ENCODE data around the gene TGM2. TPM values are rescaled to one million over a fixed set of nuclear protein-coding genes. Genes with fewer than 3 reads are reported as not detected.
A peak's percentile ranks its signal among the peaks of the same experiment; 100 is the strongest.

TGM2 gene
- total RNA-seq, 1 experiment from 2014 or later: 1.5 TPM

GRCh38 chr20:38123021-38123587 is 42.0 kb downstream of the TGM2 start:
- H3K9me3 Mint-ChIP-seq (ENCODE audit: unreplicated experiment): no peaks in the 10 kb centered on the region
- intact Hi-C loops (cut with micrococcal nuclease): no loop called here
- POLR2A ChIA-PET: no interaction called here
- peaks cover 25% of the 10 kb centered on the region for H3K4me1 Mint-ChIP-seq (ENCODE audit: insufficient read depth, unreplicated experiment)
- BruUV-seq (replicated peaks): no TSS peak
- no peaks in the 10 kb centered on the region for H3K36me3 Mint-ChIP-seq (ENCODE audit: insufficient read depth, unreplicated experiment)
- CTCF ChIA-PET: interaction anchor here (0.6 to 1.8 kb wide), 5 partner anchors 17 to 300 kb away, joined by 3 to 7 read pairs (median 3); no protein-coding TSS in a partner anchor
- DNase-seq (ENCODE audit: unreplicated experiment): no peak
- no peak for TF ChIP-seq CTCF (IDR thresholded peaks at IDR 0.05; ENCODE audit: unreplicated experiment)
- H3K4me3 Mint-ChIP-seq (ENCODE audit: unreplicated experiment): no peak overlapping the region
- H3K27ac Mint-ChIP-seq (ENCODE audit: low read depth, unreplicated experiment): peak overlapping the region; percentile 17
- no peaks in the 10 kb centered on the region for H3K27me3 Mint-ChIP-seq (ENCODE audit: insufficient read depth, unreplicated experiment)

- ChIA-PET CTCF (interaction anchor here (0.6 to 1.0 kb wide), 5 partner anchors 11 to 912 kb away, joined by 3 to 4 read pairs (median 3); no protein-coding TSS in a partner anchor), POLR2A (no interaction called here)
- H3K27me3 Mint-ChIP-seq (ENCODE audit: insufficient read depth, unreplicated experiment): no peaks in the 10 kb centered on the region
- no peak for TF ChIP-seq CTCF (IDR thresholded peaks at IDR 0.05; ENCODE audit: unreplicated experiment)
- peaks cover 6% of the 10 kb centered on the region for H3K9me3 Mint-ChIP-seq (ENCODE audit: unreplicated experiment)
- no peak for DNase-seq (ENCODE audit: unreplicated experiment)
- no peak overlapping the region for H3K27ac Mint-ChIP-seq (ENCODE audit: low read depth, unreplicated experiment)
- intact Hi-C loops (cut with micrococcal nuclease): no loop called here
- no TSS peak for BruUV-seq (replicated peaks)
- no peaks in the 10 kb centered on the region for H3K36me3 Mint-ChIP-seq (ENCODE audit: insufficient read depth, unreplicated experiment)
- H3K4me1 Mint-ChIP-seq (ENCODE audit: insufficient read depth, unreplicated experiment): peaks cover 27% of the 10 kb centered on the region
- no peak overlapping the region for H3K4me3 Mint-ChIP-seq (ENCODE audit: unreplicated experiment)
These were observed 43.3 kb downstream of the TGM2 start for GRCh38 chr20:38121741-38122140.

GRCh38 chr20:38120625-38120988 is 44.5 kb downstream of the TGM2 start:
- H3K36me3 Mint-ChIP-seq (ENCODE audit: insufficient read depth, unreplicated experiment): no peaks in the 10 kb centered on the region
- POLR2A ChIA-PET: no interaction called here
- CTCF ChIA-PET: interaction anchor here (1.2 kb wide), 1 partner anchor 103 kb away, joined by 3 read pairs; no protein-coding TSS in a partner anchor
- DNase-seq (ENCODE audit: unreplicated experiment): no peak
- no peak for TF ChIP-seq CTCF (IDR thresholded peaks at IDR 0.05; ENCODE audit: unreplicated experiment)
- intact Hi-C loops (cut with micrococcal nuclease): no loop called here
- H3K27ac Mint-ChIP-seq (ENCODE audit: low read depth, unreplicated experiment): no peak overlapping the region
- H3K9me3 Mint-ChIP-seq (ENCODE audit: unreplicated experiment): peaks cover 8% of the 10 kb centered on the region
- no peak overlapping the region for H3K4me3 Mint-ChIP-seq (ENCODE audit: unreplicated experiment)
- no TSS peak for BruUV-seq (replicated peaks)
- no peaks in the 10 kb centered on the region for H3K27me3 Mint-ChIP-seq (ENCODE audit: insufficient read depth, unreplicated experiment)
- H3K4me1 Mint-ChIP-seq (ENCODE audit: insufficient read depth, unreplicated experiment): peaks cover 25% of the 10 kb centered on the region

GRCh38 chr20:38119446-38119845 is 45.6 kb downstream of the TGM2 start:
- no peak overlapping the region for H3K27ac Mint-ChIP-seq (ENCODE audit: low read depth, unreplicated experiment)
- H3K36me3 Mint-ChIP-seq (ENCODE audit: insufficient read depth, unreplicated experiment): no peaks in the 10 kb centered on the region
- intact Hi-C loops (cut with micrococcal nuclease): loop anchor here (10.0 kb wide), 1 partner anchor 45 kb away; the partner anchor contains the start of gene TGM2
- no TSS peak for BruUV-seq (replicated peaks)
- no peak overlapping the region for H3K4me3 Mint-ChIP-seq (ENCODE audit: unreplicated experiment)
- CTCF ChIA-PET: interaction anchor here (0.6 to 1.9 kb wide), 5 partner anchors 9 to 114 kb away, joined by 3 to 9 read pairs (median 3); no protein-coding TSS in a partner anchor
- no peak for DNase-seq (ENCODE audit: unreplicated experiment)
- TF ChIP-seq CTCF (IDR thresholded peaks at IDR 0.05; ENCODE audit: unreplicated experiment): no peak
- peaks cover 21% of the 10 kb centered on the region for H3K4me1 Mint-ChIP-seq (ENCODE audit: insufficient read depth, unreplicated experiment)
- H3K9me3 Mint-ChIP-seq (ENCODE audit: unreplicated experiment): peaks cover 8% of the 10 kb centered on the region
- no peaks in the 10 kb centered on the region for H3K27me3 Mint-ChIP-seq (ENCODE audit: insufficient read depth, unreplicated experiment)
- POLR2A ChIA-PET: no interaction called here

Data from MCF 10A (cell line).